D721Med (cell line): ENCODE results near the gene HUS1.

Source experiments
- DNase-seq: peaks from one replicate; pipeline ENCODE4 v3.0.0; 2011; ENCODE audit warnings: low spot score; ENCODE audit not compliant: insufficient read length
- FAIRE-seq: peaks from 2 replicates; lab custom pipeline; 2011; peaks lifted over from hg19 to GRCh38; lab: Jason Lieb, UNC
- CTCF ChIP-seq: IDR thresholded peaks from 2 replicates; pipeline ENCODE4 v1.5.1; 2012; ENCODE audit warnings: mild to moderate bottlenecking, control low read depth; ENCODE audit not compliant: insufficient read depth; ENCODE audit errors: missing control alignments

The HUS1 gene

GRCh38 chr7:47978790-47979144 is 648 bp downstream of the HUS1 start:
- FAIRE-seq (peak; percentile 21), DNase-seq (no peak)
- no peak for TF ChIP-seq CTCF

GRCh38 chr7:47973739-47974138 is 5.7 kb downstream of the HUS1 start:
- no peak for DNase-seq
- no peak for FAIRE-seq
- TF ChIP-seq CTCF = no peak

DNA sequence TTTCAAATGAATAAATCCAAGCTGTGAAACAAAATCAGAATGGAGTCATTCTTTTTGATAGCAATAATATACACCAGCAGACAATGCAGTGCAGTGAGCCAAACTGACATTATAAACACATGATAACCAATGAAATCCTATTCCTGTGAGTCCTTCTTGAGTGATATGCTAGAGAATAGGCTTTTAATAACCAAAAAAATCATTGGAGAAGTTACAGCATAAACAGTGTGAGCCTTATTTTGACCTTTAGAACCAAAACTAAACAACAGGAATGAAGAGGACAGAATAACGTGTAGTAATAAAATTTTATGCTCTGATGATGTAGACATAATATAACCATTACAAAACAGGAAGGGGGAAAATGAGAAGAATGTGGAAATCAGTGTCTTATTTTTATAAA is 8.7 kb downstream of the HUS1 start:
- DNase-seq = no peak
- no peak for TF ChIP-seq CTCF
- no peak for FAIRE-seq

DNA sequence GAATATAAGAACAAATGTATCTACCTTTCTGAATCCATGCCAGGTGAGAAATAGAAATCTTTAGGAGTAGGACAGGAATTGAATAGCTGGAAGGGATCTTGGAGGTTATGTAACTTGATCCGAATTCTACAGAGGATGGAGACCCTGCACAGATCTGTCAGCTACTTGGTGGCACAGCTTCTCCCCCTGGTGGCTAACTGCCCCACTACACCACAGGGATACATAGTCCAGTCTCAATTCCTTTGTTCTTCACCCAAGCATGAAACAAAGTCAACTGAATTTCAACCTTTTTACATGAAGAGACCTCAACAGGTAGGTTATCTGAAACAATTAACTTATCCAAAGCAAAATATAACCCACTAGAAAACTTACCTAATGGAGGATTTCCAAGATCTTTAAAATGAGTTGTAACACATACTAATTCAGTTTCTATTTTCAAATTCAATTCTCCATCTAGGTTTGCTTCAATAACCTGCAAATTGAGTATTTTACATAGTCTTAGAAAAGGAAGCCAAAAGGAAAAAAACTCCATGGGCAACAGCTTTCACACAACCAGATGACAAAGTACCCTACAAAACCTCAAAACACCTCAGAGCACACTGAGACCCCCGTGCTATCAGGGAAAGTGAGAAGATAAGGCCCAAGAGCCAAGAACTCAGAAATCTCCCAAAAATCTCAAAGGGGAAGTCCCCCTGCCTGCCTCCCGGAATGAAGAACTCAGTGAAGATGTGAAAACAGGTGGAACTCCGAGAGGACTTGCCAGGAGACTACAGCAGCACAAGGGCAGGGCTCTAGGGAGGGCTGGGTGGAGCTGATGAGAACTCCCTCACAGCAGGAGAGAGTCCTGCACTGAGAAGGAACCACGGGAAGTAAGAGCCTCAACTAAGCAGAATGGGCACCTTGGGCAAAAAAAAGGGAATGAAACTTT is 10.3 kb downstream of the HUS1 start:
- peak; percentile 59 for TF ChIP-seq CTCF
- FAIRE-seq (peak; percentile 71), DNase-seq (peak; percentile 58)

DNA sequence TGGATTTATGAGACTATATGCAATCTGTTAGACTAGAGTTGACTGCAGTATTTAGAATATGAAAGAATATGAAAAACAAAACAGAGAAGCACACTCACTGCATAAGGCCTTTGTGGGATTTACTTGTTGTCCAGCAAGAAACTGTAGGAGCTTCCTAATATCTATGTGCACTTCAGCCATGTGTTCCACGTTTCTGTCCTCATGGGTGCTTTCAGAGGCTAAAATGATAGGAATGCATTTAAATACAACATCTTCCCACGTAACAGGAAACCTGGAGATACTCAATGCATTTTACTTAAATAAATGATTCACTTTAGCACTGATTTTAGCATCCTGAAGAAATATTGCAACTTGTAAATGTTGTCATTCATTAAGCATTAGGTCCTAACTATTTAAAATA is 11.7 kb downstream of the HUS1 start:
- no peak for TF ChIP-seq CTCF
- DNase-seq (no peak), FAIRE-seq (no peak)

DNA sequence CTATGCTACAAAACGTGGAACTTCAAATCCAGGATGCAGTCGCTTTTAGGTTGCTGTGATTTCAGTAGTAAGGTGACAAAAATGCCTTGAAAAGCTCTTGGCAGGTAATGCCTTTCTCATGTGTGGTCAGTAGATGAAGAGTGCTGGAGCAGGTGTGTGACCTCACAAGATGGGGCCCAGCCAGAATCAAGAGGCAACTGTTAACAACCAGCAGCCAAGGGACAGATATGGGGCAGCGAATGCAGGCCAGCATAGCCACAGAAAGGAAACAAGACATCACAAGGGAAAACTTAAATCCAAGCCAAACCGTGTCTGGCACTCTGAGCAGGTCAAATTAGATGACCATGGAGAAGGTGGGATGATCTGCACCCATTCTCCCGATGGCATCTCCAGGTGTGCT is 12.3 kb downstream of the HUS1 start:
- DNase-seq = no peak
- FAIRE-seq = no peak
- no peak for TF ChIP-seq CTCF

DNA sequence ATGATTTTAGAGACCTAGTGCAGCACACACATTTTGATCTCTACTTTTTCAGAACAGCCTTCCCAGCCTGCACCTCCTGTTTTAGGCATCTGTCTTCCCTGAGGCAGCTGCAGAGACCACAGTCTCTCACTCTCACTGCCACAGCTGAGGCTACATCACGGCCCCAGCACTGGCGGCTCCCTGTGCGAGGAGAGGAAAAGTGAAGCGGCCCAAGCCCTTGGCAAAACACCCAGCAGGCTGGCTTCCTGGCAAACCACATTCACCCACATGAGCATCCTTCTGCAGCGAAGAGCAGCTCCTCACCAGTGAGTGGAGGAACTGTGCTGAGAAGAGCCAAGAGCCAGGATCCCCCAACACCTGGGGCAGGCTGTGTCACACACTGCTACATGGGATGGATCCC is 14.0 kb downstream of the HUS1 start:
- no peak for DNase-seq
- no peak for TF ChIP-seq CTCF
- no peak for FAIRE-seq
